Measurements from ENCODE around the gene FEM1B.

FEM1B gene

GRCh38 chr15:68285259-68285980 is 7.9 kb downstream of the FEM1B start:
- no peak for DNase-seq (ENCODE audit: low read depth in 2 of 2)

GRCh38 chr15:68286256-68286655 is 8.7 kb downstream of the FEM1B start:
- no peak for DNase-seq (ENCODE audit: low read depth in 2 of 2)

GRCh38 chr15:68289057-68289456 is 11.5 kb downstream of the FEM1B start:
- no peak for DNase-seq (ENCODE audit: low read depth in 2 of 2)

DNA sequence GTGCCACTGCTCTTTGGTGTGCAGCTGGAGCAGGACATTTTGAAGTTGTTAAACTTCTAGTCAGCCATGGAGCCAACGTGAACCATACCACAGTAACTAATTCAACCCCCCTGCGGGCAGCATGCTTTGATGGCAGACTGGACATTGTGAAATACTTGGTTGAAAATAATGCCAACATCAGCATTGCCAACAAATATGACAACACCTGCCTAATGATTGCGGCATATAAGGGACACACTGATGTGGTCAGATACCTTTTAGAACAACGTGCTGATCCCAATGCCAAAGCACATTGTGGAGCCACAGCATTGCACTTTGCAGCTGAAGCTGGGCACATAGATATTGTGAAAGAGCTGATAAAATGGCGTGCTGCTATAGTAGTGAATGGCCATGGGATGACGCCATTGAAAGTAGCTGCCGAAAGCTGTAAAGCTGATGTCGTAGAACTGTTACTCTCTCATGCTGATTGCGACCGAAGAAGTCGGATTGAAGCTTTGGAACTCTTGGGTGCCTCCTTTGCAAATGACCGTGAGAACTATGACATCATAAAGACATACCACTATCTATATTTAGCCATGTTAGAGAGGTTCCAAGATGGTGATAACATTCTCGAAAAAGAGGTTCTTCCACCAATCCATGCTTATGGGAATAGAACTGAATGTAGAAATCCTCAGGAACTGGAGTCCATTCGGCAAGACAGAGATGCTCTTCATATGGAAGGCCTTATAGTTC is 12.2 kb downstream of the FEM1B start:
- no peak for DNase-seq (ENCODE audit: low read depth in 2 of 2)

GRCh38 chr15:68290715-68291114 is 13.2 kb downstream of the FEM1B start:
- DNase-seq (ENCODE audit: low read depth in 2 of 2), result no peak

DNA sequence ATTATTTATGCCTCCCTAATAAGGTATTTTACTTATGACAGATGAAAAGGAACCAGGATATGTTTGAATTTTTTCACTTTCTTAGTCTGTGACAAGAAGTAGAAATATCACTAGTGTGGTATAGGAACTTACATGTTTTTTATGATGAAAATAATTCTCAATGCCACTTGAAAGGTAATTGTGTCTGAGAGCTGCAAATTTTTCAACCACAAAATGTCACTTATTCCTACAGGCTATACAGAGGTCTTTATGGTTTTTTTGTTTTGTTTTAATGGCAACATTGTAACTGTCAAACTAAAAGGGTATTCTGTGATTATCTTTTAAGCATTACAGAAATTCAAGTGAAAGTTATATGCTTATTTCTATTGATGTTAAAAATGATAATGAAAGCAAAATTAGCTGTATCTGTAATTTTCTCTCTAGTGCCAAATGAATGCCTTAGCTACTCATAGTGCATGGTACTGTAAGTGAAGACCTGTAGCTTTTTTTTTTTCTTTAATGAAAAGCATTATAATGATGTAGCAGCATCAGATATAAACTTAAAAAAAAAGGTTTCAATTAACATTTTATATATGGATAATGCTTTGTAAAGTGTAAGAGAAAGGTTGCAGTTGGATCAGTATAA is 14.7 kb downstream of the FEM1B start:
- no peak for DNase-seq (ENCODE audit: low read depth in 2 of 2)

GRCh38 chr15:68292967-68293366 is 15.4 kb downstream of the FEM1B start:
- DNase-seq (ENCODE audit: low read depth in 2 of 2), result no peak

DNA sequence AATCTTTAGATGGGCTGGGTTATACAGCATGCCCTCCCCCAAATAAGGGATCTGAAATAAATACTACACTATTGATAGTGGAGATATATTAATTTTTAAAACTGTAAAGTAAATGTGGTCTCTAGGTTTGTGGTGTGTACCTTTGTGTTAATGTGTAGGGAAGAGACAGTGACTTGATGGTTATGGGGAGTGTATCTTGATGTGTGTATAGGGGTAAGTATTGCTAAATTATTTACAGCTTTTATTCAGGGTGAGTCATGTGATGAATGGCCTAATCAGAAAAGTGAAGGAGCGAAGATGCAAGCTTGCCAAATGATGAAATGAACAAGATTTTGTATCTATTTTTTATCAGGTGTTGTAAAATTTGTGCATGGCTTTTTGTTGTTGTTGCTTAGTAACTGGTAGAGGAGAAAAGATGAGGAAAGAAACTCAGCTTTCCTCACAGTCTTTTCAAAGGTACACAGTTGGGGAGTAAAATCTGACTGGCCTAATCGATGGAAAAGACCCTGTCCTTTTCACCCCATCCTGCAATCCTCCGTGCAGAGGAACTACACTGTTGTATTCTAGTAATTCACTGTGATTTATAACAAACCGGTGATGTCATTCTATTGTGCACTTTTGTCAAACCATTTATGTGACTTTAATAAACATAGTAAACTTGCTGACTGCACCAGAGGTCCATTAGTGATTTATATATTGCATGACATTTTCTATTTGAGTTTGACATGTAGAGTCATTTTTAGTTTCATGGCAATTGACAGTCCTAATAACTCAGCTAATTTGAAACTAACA is 17.7 kb downstream of the FEM1B start:
- no peak for DNase-seq (ENCODE audit: low read depth in 2 of 2)

DNA sequence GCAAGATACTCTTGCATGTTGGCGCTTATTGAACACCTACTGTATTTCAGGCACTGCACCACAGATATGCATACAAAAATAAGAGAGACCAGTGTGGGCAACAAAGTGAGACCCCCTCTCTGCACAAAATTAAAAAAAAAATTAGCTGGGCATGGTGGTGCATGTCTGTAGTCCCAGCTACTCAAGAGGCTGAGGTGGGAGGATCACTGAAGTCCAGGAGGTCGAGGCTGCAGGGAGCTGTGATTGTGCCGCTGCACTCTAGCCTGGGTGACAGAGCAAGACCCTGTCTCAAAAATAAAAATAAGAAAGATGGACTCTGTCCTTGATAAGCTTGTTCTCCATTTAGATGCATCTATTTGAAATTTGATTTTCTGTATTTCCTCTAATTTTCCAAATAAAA is 20.8 kb downstream of the FEM1B start:
- no peak for DNase-seq (ENCODE audit: low read depth in 2 of 2)

- no peak for DNase-seq (ENCODE audit: low read depth in 2 of 2)
These were observed 21.4 kb downstream of the FEM1B start for GRCh38 chr15:68298882-68299381.

DNA sequence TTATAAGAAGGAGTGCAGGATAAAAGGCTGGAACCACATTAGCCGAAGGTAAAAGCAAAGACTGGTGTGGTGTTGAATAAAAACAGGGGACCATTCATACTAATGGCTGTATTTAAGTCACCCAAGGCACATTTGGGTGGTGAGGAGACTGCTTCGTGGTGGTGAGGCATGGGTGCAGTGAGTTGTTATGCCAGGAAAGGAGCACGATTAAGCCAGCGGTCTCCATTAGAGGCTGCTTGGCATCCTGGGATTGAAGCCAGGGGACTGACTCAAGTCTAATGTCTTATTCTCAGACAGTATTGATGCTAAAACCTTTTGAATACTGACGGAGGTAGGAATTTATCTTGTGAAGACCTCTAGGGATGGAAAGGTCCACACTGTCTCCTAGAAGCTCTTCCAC is 21.9 kb downstream of the FEM1B start:
- DNase-seq (ENCODE audit: low read depth in 2 of 2), result no peak

DNA sequence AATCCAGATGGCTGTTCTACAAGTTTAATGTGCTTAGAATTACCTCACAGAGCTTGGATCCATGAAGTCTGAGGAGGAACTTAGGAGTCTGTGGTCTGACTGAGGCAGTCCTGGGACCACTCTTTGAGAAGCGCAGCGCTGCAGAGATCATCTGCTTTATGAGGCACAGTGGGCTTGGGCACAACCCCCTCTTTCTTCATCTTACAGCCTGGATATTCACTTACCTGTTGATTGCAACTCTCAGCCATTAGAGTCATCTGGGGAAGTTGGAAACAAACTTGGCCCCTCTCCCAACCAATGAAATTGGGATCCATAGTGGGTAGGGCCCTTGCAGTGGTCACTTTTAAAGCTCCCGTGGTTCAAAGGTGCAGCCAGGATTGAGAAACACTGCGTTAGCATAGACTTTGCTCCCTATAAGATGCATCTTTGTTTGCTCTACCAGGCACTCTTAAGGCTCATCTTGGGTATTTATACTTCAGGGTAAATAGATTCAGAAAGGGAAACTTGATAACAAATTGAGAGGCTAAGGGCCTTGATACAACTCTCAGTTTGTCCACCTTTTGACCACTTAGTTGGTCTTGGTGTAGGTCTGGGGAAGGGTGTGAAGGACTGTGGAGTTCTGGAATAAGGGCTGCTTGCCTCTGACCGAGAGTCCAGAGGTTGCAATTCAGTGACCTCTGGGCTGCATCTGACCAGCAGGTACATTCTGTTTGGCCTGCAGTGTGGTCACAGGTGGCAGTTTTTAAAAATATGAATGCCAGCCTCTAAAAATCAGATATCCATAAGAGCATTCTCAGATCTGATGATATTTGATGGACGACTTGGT is 22.8 kb downstream of the FEM1B start:
- no peak for DNase-seq (ENCODE audit: low read depth in 2 of 2)

DNA sequence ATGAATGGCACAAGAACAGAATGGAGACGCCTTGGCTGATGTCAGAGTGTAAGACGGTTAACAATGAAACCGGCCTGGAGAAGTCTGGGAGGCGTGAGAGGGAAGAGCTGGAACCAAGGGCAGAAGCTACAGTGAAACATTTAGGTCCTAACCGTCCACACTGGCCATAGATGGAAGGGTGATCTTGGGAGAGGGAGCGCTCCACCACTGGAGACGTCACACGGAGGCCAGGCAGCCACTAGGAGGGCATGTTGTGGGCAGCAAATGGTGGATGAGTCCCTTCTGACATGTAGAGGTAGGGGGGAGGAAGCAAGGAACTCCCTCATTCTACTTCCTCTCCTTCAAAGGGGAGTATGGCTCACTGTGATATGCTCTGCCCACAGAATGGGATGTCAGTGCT is 23.8 kb downstream of the FEM1B start:
- no peak for DNase-seq (ENCODE audit: low read depth in 2 of 2)

DNA sequence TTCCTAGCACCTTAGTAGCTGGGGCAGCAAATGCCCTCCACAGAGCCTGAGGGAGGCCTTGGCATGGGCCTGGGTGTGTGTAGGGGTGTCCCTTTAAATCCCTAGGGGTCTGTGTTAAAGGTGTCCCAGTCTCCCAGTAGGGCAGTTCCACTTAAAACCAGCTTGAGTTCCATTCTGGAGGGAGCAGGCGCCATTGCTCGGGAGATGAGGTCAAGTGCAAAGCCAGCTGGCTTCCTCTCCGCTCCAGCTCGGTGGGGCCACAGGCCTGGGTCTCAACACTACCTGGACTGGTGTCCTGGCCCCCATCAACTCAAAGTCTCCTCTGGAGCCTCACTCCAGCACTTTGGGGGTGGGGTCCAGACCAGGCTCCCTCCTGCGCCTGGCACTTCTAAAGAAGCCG is 25.2 kb downstream of the FEM1B start:
- no peak for DNase-seq (ENCODE audit: low read depth in 2 of 2)

- DNase-seq (ENCODE audit: low read depth in 2 of 2), result no peak
These were observed 25.6 kb downstream of the FEM1B start for GRCh38 chr15:68303134-68303533.

- no peak for DNase-seq (ENCODE audit: low read depth in 2 of 2)
These were observed 26.3 kb downstream of the FEM1B start for GRCh38 chr15:68303560-68304436.

- DNase-seq (ENCODE audit: low read depth in 2 of 2), result no peak
These were observed 27.2 kb downstream of the FEM1B start for GRCh38 chr15:68304589-68305337.

- DNase-seq (ENCODE audit: low read depth in 2 of 2), result no peak
These were observed 27.9 kb downstream of the FEM1B start for GRCh38 chr15:68305420-68305871.
